ENCODE data around the gene OPCML.
"Not testable (repeated sequence)": the region's sequence is repeated elsewhere in the genome, so short reads cannot be mapped to it uniquely, and the experiment has no call there.

OPCML gene

GRCh38 chr11:132430429-132431062 lies 1101.8 kb downstream of the OPCML start:
- DNase-seq (ENCODE audit: extremely low read depth in 1 of 2, low read depth in 1 of 2): no peak

- no peak for DNase-seq (ENCODE audit: extremely low read depth in 1 of 2, low read depth in 1 of 2)
Measured at GRCh38 chr11:132429685-132430084, 1102.6 kb downstream of the OPCML start.

GRCh38 chr11:132427611-132428010 lies 1104.7 kb downstream of the OPCML start:
- DNase-seq (ENCODE audit: extremely low read depth in 1 of 2, low read depth in 1 of 2): no peak

DNA sequence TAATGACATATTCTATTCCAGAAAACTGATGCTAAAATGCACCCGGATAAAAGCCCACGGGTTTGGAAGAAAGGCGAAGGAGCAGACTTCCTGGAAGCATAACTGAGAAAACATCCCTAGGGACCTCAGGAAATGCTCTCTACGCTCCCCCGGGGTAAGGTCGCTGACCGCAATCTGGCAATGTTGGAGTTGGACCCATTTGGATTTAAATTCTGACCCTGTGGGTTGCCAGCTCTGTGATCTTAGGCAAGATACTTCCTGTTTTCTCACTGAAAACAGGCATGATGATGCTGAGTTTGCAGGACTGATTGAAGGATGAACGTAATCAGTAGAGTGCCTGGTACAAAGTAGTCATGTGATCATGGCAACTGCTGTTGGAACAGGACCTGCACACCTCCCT lies 1107.9 kb downstream of the OPCML start:
- no peak for DNase-seq (ENCODE audit: extremely low read depth in 1 of 2, low read depth in 1 of 2)

DNA sequence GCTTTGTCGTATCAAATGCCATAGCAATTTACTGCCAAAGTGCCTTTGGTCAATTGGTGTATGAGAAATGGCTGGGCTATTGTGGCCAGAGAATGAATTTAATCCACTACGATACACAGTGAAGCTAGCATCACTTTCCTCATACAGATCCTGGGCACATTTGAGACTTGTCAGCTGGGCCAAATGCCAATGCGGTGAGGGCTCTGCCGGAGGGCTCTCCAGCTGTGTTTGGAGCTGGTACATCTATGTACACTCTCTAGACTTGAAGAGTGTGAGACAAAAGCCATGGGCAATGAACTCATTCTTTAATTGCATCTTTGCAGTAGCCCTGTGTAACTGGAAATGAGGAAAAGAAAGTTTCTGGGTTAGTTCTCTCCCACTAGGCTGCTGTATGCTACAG lies 1109.0 kb downstream of the OPCML start:
- DNase-seq (ENCODE audit: extremely low read depth in 1 of 2, low read depth in 1 of 2): no peak

DNA sequence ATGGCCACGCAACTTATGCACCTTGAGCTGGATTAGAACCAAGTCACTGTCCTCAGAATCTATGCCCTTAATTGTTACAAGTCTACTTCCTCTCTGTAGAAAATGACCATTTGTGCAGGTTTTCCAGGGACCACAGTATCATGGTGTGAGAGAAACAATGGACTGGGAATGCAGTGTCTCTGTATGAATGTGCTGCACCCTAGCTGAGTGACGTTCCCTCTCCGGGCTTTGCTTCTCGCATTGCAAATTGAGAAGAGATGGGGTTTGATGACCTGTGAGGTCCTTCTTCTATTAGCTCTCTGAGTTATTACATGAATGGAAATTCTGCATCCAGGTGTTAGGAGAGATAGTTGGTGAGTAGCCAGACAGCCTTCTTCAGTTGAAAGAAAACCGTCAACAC lies 1109.6 kb downstream of the OPCML start:
- DNase-seq (ENCODE audit: extremely low read depth in 1 of 2, low read depth in 1 of 2): no peak

DNA sequence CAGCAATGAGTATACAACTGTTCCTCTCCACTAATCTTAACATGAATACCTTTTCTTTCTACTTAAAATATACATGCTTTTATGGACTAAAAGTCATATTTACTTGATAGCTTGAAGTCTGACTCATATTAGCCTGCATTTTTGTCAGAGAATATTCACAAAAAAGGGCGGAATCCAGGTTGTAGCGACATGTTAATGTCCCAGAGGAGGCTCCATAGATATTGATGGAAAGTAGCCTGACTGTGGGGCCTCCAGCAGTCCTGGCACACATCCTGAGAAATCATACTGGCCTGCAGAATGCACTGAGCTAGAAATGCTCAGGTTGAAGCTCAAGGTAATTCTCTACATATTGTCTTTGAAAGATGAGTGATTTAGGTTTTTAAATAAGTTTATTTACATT lies 1110.7 kb downstream of the OPCML start:
- no peak for DNase-seq (ENCODE audit: extremely low read depth in 1 of 2, low read depth in 1 of 2)

- DNase-seq (ENCODE audit: extremely low read depth in 1 of 2, low read depth in 1 of 2): no peak
Measured at GRCh38 chr11:132414451-132414850, 1117.8 kb downstream of the OPCML start.

DNA sequence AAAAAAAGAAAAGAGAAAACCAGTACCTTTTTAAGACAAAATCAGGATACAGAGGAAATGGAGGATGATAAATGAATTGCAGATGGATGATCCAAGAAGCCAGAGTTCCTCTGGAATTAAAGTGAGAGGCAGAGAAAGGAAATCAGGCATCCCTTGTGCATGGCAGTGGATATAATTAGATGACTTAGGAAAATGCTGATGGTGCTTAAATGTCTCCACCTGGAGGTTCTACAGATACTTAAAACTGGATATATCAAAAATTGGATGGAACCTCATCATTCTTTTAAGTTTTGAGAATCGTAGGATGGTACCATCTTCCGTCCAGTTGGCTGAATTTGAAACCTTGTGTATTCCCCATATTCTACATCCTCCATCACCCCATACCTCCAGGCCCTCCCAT lies 1121.9 kb downstream of the OPCML start:
- DNase-seq (ENCODE audit: extremely low read depth in 1 of 2, low read depth in 1 of 2): no peak

GRCh38 chr11:132409573-132410355 lies 1122.5 kb downstream of the OPCML start:
- no peak for DNase-seq (ENCODE audit: extremely low read depth in 1 of 2, low read depth in 1 of 2)

DNA sequence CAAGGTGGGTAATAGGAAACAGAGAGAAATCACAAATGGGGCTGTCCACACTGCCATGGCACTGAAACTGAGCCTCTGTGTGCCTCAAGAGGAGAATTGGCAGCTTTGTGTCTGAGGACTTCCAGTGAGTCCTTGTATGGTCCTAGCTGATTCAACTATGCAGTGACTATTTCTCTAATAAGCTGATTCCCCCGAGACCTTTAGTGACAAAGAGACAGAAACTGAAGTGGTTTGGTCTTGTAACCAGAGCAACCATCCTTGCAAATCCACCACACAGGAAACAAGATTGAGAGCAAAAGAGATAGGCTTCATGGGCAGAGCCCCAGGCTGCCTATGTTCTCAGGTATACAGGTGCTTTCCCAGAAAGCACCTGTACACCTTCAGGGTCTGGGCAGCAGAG lies 1123.4 kb downstream of the OPCML start:
- DNase-seq (ENCODE audit: extremely low read depth in 1 of 2, low read depth in 1 of 2): no peak

- no peak for DNase-seq (ENCODE audit: extremely low read depth in 1 of 2, low read depth in 1 of 2)
Measured at GRCh38 chr11:132405728-132406127, 1126.6 kb downstream of the OPCML start.

DNA sequence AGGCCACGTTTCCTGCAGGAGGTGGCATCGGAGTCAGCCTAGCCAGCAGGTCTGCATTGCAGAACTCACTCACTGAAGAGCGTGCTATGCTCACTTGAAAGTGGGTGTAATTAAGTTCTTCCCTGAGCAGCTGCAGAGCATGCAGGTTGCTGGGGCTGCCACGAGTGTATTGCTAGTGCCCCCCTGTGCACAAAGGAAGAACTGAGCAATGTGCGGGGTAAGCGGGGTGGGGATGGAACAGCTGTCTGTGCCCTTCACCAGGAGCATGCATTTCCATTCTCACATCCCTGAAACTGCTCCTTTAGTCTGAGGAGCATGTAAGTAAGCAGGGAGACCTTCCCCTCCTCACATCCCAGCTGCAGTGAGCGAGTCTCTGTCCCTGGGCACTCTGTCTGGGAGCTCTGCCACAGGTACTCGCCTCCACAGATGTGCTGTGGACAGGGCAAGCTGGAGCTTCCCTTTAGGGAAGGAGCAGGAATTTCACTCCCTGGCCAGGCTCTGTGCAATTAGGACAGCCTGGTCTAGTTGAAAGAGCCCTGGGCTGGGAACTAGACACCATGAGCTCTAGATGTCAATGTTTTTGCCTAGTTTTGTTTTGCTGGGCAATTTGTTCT lies 1130.1 kb downstream of the OPCML start:
- no peak for DNase-seq (ENCODE audit: extremely low read depth in 1 of 2, low read depth in 1 of 2)

- no peak for DNase-seq (ENCODE audit: extremely low read depth in 1 of 2, low read depth in 1 of 2)
Measured at GRCh38 chr11:132396318-132396717, 1136.0 kb downstream of the OPCML start.

DNA sequence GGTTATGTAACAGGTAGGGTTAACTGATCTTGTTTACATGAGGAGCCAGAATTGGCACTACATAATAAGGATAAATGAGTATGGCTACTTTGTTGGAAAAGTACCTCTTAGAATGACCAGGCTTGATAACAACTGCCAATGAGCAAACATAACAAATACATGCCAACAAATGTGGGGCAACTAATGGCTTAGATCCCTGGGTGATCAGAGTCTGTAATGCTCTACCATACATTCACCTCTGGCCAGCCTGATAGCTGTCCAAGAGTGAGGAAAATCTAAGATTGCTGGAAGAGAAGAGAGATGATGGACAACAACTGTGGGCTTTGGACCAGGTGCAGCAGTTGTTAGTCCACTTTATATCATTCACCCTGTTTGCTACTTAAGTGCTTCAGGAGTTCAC lies 1136.9 kb downstream of the OPCML start:
- no peak for DNase-seq (ENCODE audit: extremely low read depth in 1 of 2, low read depth in 1 of 2)

DNA sequence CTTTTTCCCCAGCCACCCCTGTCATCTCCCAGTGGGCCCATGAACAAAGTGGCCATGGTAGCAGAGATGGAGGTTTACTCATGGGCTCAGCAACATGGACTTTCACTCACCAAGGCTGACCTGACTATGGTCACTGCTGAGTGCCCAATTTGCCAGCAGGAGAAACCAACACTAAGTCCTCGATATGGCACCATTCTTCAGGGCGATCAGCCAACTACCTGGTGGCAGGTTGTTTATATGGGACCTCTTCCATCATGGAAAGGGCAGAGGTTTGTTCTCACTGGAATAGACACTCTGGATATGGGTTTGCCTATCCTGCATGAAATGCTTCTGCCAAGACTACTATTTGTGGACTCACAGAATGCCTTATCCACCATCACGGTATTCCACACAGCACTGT lies 1152.8 kb downstream of the OPCML start:
- DNase-seq (ENCODE audit: extremely low read depth in 1 of 2, low read depth in 1 of 2): no peak

GRCh38 chr11:132373405-132374143 lies 1158.7 kb downstream of the OPCML start:
- no peak for DNase-seq (ENCODE audit: extremely low read depth in 1 of 2, low read depth in 1 of 2)

GRCh38 chr11:132370114-132370513 lies 1162.2 kb downstream of the OPCML start:
- not testable (repeated sequence) for DNase-seq (ENCODE audit: extremely low read depth in 1 of 2, low read depth in 1 of 2)

- DNase-seq (ENCODE audit: extremely low read depth in 1 of 2, low read depth in 1 of 2): no peak
Measured at GRCh38 chr11:132367293-132367692, 1165.0 kb downstream of the OPCML start.

DNA sequence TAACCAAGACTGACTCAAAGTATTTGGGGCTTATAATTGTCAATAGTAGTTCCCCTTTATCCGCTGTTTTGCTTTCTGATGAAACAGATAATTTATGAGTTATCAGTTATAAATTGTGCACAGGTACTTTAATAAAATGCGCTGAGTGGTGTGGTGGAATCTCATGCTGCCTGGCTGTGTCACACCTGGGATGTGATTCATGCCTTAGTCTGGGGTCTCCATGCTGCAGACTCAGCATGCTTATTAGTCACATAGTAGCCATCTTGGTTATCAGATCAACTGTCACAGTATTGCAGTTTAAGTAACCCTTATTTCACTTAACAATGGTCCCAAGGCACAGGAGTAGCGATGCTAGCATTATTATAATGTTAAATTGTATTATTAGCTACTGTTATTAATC lies 1166.7 kb downstream of the OPCML start:
- no peak for DNase-seq (ENCODE audit: extremely low read depth in 1 of 2, low read depth in 1 of 2)
